ENCODE data around the gene SCO2. TPM values are rescaled to one million over a fixed set of nuclear protein-coding genes. Genes with fewer than 3 reads are reported as not detected.

The SCO2 gene
- total and polyA plus RNA-seq, 2 of the 4 experiments (the other 2 are of a cell fraction) = 1.3 to 1.9 TPM

GRCh38 chr22:50553310-50553709 is 27.9 kb upstream of the SCO2 start:
- no peak for DNase-seq
- Histone ChIP-seq H2AK9ac (replicated peaks; ENCODE audit: low read depth, low read length, poor library complexity) (no peak overlapping the region), H3K18ac (ENCODE audit: low read depth, low read length) (no peak overlapping the region), H3K4me2 (ENCODE audit: low read depth, low read length) (no peak overlapping the region), H2BK120ac (ENCODE audit: low read depth, low read length) (no peak overlapping the region), H4K8ac (ENCODE audit: low read depth in 2 of 2, low read length in 2 of 2) (no peak overlapping the region), H2BK20ac (ENCODE audit: low read depth, low read length) (no peak overlapping the region), H3K9me3 (ENCODE audit: control insufficient read depth, insufficient read depth, low read length) (no peaks in the 10 kb centered on the region), H4K20me1 (ENCODE audit: insufficient read depth, low read length) (no peaks in the 10 kb centered on the region), H2BK5ac (ENCODE audit: low read depth, low read length, poor library complexity, severe bottlenecking) (no peak overlapping the region), H3K9ac (ENCODE audit: low read depth, low read length) (no peak overlapping the region), H3K4me3 (ENCODE audit: insufficient read depth, low read depth, low read length) (no peak overlapping the region), H3K4me1 (ENCODE audit: control insufficient read depth, insufficient read depth, low read length) (no peaks in the 10 kb centered on the region), H2AFZ (replicated peaks; ENCODE audit: low read length, poor library complexity) (no peak overlapping the region), H2AK5ac (ENCODE audit: low read depth, low read length) (no peak overlapping the region), H3K14ac (replicated peaks; ENCODE audit: low read depth, low read length) (no peak overlapping the region), H3K9me1 (ENCODE audit: insufficient read depth, low read length) (no peaks in the 10 kb centered on the region), H4K91ac (ENCODE audit: insufficient read depth, low read depth, low read length) (no peak overlapping the region), H2BK15ac (ENCODE audit: low read depth, low read length) (no peak overlapping the region), H4K5ac (ENCODE audit: low read depth, low read length) (no peak overlapping the region), H3K4ac (ENCODE audit: low read depth, low read length) (no peak overlapping the region), H3K23ac (ENCODE audit: low read depth, low read length) (no peak overlapping the region), H3K56ac (ENCODE audit: extremely low read depth, insufficient read depth, low read length) (no peak overlapping the region), H3K27ac (ENCODE audit: insufficient read depth, low read length) (no peak overlapping the region), H3K27me3 (ENCODE audit: control insufficient read depth, insufficient read depth, low read length) (peaks cover 55% of the 10 kb centered on the region), H3K79me1 (ENCODE audit: low read depth in 1 of 2, low read length in 2 of 2) (no peaks in the 10 kb centered on the region), H3K36me3 (ENCODE audit: control insufficient read depth, insufficient read depth, low read length) (no peaks in the 10 kb centered on the region)
- intact Hi-C loops (cut with micrococcal nuclease) (no loop called here), in situ Hi-C loops (cut with MboI; ENCODE audit: low sequenced_read_pairs) (no loop called here), dilution Hi-C loops (cut with HindIII; ENCODE audit: low sequenced_read_pairs, unreplicated experiment) (no loop called here)
- BruUV-seq (replicated peaks) = no TSS peak
- no peak for TF ChIP-seq ELK1 (IDR thresholded peaks at IDR 0.05; ENCODE audit: borderline replicate concordance, low read depth, low read length)
- TF ChIP-seq SMC3 (IDR thresholded peaks at IDR 0.05; ENCODE audit: low read depth, low read length) = no peak
- TF ChIP-seq CHD1 (IDR thresholded peaks at IDR 0.05; ENCODE audit: low read depth, low read length) = no peak
- no peak for TF ChIP-seq MAZ (IDR thresholded peaks at IDR 0.05; ENCODE audit: borderline replicate concordance, low read depth, low read length)
- no peak for TF ChIP-seq RCOR1 (IDR thresholded peaks at IDR 0.05; ENCODE audit: insufficient replicate concordance, low read length)
- TF ChIP-seq FOS (IDR thresholded peaks at IDR 0.05; ENCODE audit: low read depth, low read length) = no peak
- no peak for TF ChIP-seq CEBPB (IDR thresholded peaks at IDR 0.05; ENCODE audit: low read depth, low read length)
- TF ChIP-seq MAFK (IDR thresholded peaks at IDR 0.05; ENCODE audit: low read depth, low read length) = no peak
- no peak for TF ChIP-seq USF2 (IDR thresholded peaks at IDR 0.05; ENCODE audit: low read depth, low read length)
- no peak for TF ChIP-seq CTCF (conservative IDR thresholded peaks at IDR 0.05; ENCODE audit: low read depth, low read length)
- no peak for TF ChIP-seq MXI1 (IDR thresholded peaks at IDR 0.05; ENCODE audit: borderline replicate concordance, low read depth, low read length)
- TF ChIP-seq RFX5 (IDR thresholded peaks at IDR 0.05; ENCODE audit: low read depth, low read length) = no peak
- TF ChIP-seq POLR2A (IDR thresholded peaks at IDR 0.05; ENCODE audit: low read depth, low read length) = no peak
- TF ChIP-seq NFE2L2 (IDR thresholded peaks at IDR 0.05; ENCODE audit: low read depth, low read length) = no peak
- TF ChIP-seq BHLHE40 (IDR thresholded peaks at IDR 0.05; ENCODE audit: low read depth, low read length) = no peak
- ChIA-PET CTCF (interaction anchor here (1.0 to 1.4 kb wide), 2 partner anchors 10 to 28 kb away, joined by 3 read pairs; partner anchors contain the start of gene SYCE3), POLR2A (ENCODE audit: unreplicated experiment) (no interaction called here)
- ATAC-seq (ENCODE audit: low read depth) = no peak
- 60% methylated on average over 2 of the region's 8 CpGs; no CpG with 5 or more reads in 1 of the 2 experiments for WGBS, 2 experiments (ENCODE audit: extremely low coverage in 2 of 2, insufficient read length in 1 of 2)
